Measurements from ENCODE around the gene FMNL3. TPM values are rescaled to one million over a fixed set of nuclear protein-coding genes. Genes with fewer than 3 reads are reported as not detected.

FMNL3 gene, protein sequence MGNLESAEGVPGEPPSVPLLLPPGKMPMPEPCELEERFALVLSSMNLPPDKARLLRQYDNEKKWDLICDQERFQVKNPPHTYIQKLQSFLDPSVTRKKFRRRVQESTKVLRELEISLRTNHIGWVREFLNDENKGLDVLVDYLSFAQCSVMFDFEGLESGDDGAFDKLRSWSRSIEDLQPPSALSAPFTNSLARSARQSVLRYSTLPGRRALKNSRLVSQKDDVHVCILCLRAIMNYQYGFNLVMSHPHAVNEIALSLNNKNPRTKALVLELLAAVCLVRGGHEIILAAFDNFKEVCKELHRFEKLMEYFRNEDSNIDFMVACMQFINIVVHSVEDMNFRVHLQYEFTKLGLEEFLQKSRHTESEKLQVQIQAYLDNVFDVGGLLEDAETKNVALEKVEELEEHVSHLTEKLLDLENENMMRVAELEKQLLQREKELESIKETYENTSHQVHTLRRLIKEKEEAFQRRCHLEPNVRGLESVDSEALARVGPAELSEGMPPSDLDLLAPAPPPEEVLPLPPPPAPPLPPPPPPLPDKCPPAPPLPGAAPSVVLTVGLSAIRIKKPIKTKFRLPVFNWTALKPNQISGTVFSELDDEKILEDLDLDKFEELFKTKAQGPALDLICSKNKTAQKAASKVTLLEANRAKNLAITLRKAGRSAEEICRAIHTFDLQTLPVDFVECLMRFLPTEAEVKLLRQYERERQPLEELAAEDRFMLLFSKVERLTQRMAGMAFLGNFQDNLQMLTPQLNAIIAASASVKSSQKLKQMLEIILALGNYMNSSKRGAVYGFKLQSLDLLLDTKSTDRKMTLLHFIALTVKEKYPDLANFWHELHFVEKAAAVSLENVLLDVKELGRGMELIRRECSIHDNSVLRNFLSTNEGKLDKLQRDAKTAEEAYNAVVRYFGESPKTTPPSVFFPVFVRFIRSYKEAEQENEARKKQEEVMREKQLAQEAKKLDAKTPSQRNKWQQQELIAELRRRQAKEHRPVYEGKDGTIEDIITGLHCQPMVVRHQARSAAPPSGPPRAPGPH
- total RNA-seq (10 to 100 TPM; 27.9 to 28.1 TPM), polyA plus RNA-seq (1 to 10 TPM; 3.9 to 6.1 TPM)

DNA sequence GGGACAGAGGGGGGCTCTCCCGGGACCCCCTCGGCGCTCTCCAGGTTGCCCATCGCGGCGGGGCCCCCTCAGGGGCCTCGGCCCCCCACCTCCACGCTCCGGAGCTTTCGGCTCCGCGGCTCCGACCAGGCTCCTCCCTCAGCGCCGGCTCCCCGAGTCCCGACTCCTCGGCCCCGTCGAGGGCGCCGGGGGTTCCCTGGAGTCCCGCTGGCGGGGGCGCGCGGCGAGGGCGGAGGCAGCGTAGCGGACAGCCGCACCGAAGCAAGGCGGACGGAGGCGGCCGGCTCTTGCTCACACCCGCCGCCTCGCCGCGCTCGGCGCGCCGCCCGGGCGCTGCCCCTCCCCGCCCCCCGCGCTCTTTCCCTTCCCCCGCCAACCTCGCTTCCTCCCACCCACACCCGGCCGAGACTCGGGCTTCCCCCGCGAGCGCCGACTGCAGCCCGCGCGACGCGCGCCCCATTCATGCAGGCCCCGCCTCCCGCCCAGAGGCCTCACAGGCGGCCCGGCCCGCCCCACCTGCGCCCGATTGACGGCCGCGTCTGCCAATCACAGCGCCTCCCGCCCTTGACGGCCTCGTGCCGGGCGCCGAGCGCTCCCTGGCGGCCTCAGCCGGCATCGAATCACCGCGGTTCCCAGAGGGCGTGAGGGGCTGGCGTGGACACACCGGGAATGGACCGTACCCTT lies at the start of gene FMNL3:
TSS of gene FMNL3 (minus strand) at position 278 of the 684 bp plus-strand sequence. CDS start at position 53, 225 bp downstream.
- Histone ChIP-seq H3K27ac (ENCODE audit: low read depth, low read length) (peak within 1 kb of the TSS; percentile 77), H3K9me3 (ENCODE audit: control insufficient read depth in 1 of 2, low read length in 2 of 2) (no peaks in the 10 kb centered on the region), H3K36me3 (ENCODE audit: insufficient read depth, low read length) (no peaks in the 10 kb centered on the region), H3K4me1 (ENCODE audit: insufficient read depth, low read length) (peaks cover 40% of the 10 kb centered on the region), H3K4me3 (ENCODE audit: low read length in 2 of 2) (peak within 1 kb of the TSS; percentile 66 to 71), H3K27me3 (ENCODE audit: insufficient read depth, low read length) (no peaks in the 10 kb centered on the region)
- intact Hi-C loops (cut with micrococcal nuclease) = loop anchor here (1.0 to 2.0 kb wide), 9 partner anchors 9 to 419 kb away; partner anchors contain the start of genes MCRS1 and TMBIM6
- H3K36me3 Mint-ChIP-seq = peaks cover 0 to 3% of the 10 kb centered on the region in 2 donors
- CTCF ChIA-PET (ENCODE audit: partially characterized antibody) = interaction anchor here (0.7 to 18.0 kb wide), 18 partner anchors 9 to 104 kb away, joined by 3 to 543 read pairs (median 5); partner anchors contain the start of gene TMBIM6
- peak; percentile 97 to 99 (median 98) for DNase-seq
- peaks cover 0 to 3% (median 0%) of the 10 kb centered on the region in 8 donors for H3K9me3 Mint-ChIP-seq
- POLR2A ChIA-PET (ENCODE audit: partially characterized antibody) = interaction anchor here (0.8 to 11.8 kb wide), 11 partner anchors 9 to 85 kb away, joined by 3 to 98 read pairs (median 8); partner anchors contain the start of genes PRPF40B and TMBIM6
- peaks cover 5 to 7% of the 10 kb centered on the region in 2 donors for H3K27me3 Mint-ChIP-seq
- H3K4me1 Mint-ChIP-seq = peaks cover 30 to 50% (median 39%) of the 10 kb centered on the region in 4 donors
- peak within 1 kb of the TSS; percentile 90 to 95 (median 93) for H3K4me3 Mint-ChIP-seq
- H3K27ac Mint-ChIP-seq = peak within 1 kb of the TSS; percentile 87 to 95 (median 93)

DNA sequence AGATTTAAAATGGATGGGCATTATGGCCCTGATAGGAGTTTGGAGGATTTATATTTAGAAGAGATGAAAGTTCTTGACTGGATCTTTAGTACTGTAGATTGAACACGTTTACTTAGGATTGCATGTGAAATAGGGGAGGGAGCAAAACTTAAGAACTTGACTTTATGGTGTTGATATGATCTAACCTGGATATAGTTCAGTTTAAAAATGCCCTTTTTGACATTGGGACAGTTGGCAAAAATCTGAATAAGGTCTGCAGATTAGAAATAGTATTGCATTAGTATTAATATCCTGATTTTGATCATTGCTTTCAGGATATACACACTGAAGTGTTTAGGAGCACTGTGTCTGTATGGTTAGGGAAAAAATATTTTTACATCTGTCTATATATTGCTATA lies 43.8 kb upstream of the FMNL3 start:
- no peaks in the 10 kb centered on the region for H3K9me3 ChIP-seq (ENCODE audit: control insufficient read depth in 1 of 2, low read length in 2 of 2)

DNA sequence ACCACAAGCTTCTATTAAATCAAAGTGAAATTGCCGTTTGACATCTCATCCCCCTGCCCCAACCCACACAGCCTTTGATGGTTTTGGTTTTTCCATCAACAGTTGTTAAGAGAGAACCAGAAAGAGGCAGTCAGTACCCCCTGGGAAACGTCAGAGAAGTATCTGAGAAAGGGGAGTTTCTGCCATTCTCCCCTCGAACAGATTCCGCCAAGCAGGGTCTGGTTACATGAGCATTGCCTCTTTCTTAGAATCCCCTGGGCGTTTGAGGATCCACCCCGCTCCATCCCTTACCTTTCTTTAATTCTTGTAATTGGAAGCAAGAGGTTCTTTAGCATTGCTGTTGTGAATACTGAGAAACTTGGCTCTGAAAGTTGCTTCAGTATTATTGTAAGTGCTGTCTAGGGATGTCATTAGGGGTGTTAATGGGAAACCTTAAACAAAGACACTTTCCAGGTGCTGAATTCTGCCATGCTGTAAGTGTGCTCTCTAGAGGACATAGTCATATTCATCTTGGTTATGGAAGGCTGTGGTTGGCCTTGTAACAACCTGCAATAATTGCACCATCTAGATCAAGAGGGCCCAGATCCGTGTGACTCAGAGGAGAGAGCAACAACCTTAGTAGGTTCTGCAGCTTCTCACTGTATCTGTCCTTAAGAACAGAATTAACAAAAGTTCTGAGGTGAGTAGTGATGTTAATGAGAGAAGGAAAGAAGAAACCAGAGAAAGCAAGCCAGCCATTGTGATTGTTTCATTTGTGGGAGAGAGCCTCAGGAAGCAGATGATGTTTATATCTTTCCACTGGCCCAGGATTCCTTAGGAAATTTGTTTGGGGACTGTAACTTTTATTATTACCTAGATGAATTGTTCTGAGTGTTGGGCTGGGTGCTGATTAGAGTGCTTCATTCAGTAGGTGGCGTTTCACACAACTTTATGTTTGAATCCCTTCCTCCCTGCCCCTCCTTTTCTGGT lies 43.1 kb upstream of the FMNL3 start:
- intact Hi-C loops (cut with micrococcal nuclease) = loop anchor here (1.0 kb wide), 1 partner anchor 9 kb away; the partner anchor contains the start of gene TMBIM6
- Mint-ChIP-seq H3K36me3 (peaks cover 27 to 70% of the 10 kb centered on the region in 2 donors), H3K27me3 (no peaks in the 10 kb centered on the region), H3K9me3 (peaks cover 0 to 1% (median 0%) of the 10 kb centered on the region in 8 donors), H3K4me3 (peak overlapping the region; percentile 36 to 67 (median 58)), H3K27ac (peak overlapping the region; percentile 51 to 95 (median 71)), H3K4me1 (peaks cover 48 to 95% (median 68%) of the 10 kb centered on the region in 4 donors)
- Histone ChIP-seq H3K36me3 (ENCODE audit: insufficient read depth, low read length) (peaks cover 34% of the 10 kb centered on the region), H3K4me1 (ENCODE audit: insufficient read depth, low read length) (peaks cover 86% of the 10 kb centered on the region), H3K4me3 (ENCODE audit: low read length in 2 of 2) (no peak overlapping the region), H3K27ac (ENCODE audit: low read depth, low read length) (peak overlapping the region; percentile 44), H3K9me3 (ENCODE audit: control insufficient read depth in 1 of 2, low read length in 2 of 2) (no peaks in the 10 kb centered on the region), H3K27me3 (ENCODE audit: insufficient read depth, low read length) (no peaks in the 10 kb centered on the region)
- DNase-seq = peak in 4 of 5 donors; percentile 12 to 74 (median 39)
- ChIA-PET CTCF (ENCODE audit: partially characterized antibody) (interaction anchor here (1.8 to 8.5 kb wide), 3 partner anchors 9 to 90 kb away, joined by 5 to 85 read pairs (median 15); partner anchors contain the start of gene TMBIM6), POLR2A (ENCODE audit: partially characterized antibody) (interaction anchor here (1.7 kb wide), 1 partner anchor 9 kb away, joined by 15 read pairs; the partner anchor contains the start of gene TMBIM6)

More for the DNA sequence above, 43.8 kb upstream of the FMNL3 start:
- peak overlapping the region; percentile 5 to 80 (median 43) for H3K27ac Mint-ChIP-seq
- H3K4me1 Mint-ChIP-seq = peaks cover 48 to 91% (median 65%) of the 10 kb centered on the region in 4 donors
- peaks cover 0 to 1% (median 0%) of the 10 kb centered on the region in 8 donors for H3K9me3 Mint-ChIP-seq
- H3K4me3 Mint-ChIP-seq = peak overlapping the region; percentile 22 to 67 (median 52)
- no peaks in the 10 kb centered on the region for H3K27me3 ChIP-seq (ENCODE audit: insufficient read depth, low read length)
- peaks cover 79% of the 10 kb centered on the region for H3K4me1 ChIP-seq (ENCODE audit: insufficient read depth, low read length)
- intact Hi-C loops (cut with micrococcal nuclease) = loop anchor here (1.0 kb wide), 1 partner anchor 10 kb away; the partner anchor contains the start of gene TMBIM6
- H3K27ac ChIP-seq (ENCODE audit: low read depth, low read length) = peak overlapping the region; percentile 44
- H3K36me3 Mint-ChIP-seq = peaks cover 30 to 75% of the 10 kb centered on the region in 2 donors
- H3K4me3 ChIP-seq (ENCODE audit: low read length in 2 of 2) = no peak overlapping the region
- H3K27me3 Mint-ChIP-seq = no peaks in the 10 kb centered on the region
- H3K36me3 ChIP-seq (ENCODE audit: insufficient read depth, low read length) = peaks cover 41% of the 10 kb centered on the region
- ChIA-PET POLR2A (ENCODE audit: partially characterized antibody) (interaction anchor here (1.7 kb wide), 1 partner anchor 10 kb away, joined by 15 read pairs; the partner anchor contains the start of gene TMBIM6), CTCF (ENCODE audit: partially characterized antibody) (interaction anchor here (1.2 to 8.5 kb wide), 2 partner anchors 12 kb away, joined by 5 to 85 read pairs; no protein-coding TSS in a partner anchor)
- DNase-seq = no peak

DNA sequence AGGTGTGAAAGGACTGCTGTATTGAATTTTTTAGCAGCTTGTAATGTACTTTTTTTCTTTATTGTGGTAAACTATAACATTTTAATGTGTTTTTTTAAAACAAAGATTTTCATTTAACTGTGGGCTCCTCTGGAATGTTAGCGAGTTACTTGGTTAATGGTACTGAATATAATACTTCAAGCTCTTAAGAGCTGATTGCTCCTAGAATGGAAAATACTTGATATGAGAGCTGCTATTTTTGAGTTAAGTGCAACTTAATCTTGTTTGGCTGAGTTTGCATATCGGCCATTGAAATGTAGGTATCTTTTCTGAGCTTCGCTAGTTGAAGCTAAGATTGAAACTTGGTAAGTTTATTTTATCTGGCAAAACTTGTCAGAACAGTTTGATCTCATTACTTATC lies 41.6 kb upstream of the FMNL3 start:
- H3K9me3 Mint-ChIP-seq = peaks cover 0 to 1% (median 0%) of the 10 kb centered on the region in 8 donors
- H3K4me3 Mint-ChIP-seq = peak overlapping the region; percentile 2 to 67 (median 58)
- intact Hi-C loops (cut with micrococcal nuclease) = no loop called here
- Histone ChIP-seq H3K4me3 (ENCODE audit: low read length in 2 of 2) (no peak overlapping the region), H3K27me3 (ENCODE audit: insufficient read depth, low read length) (no peaks in the 10 kb centered on the region), H3K4me1 (ENCODE audit: insufficient read depth, low read length) (peaks cover 94% of the 10 kb centered on the region), H3K9me3 (ENCODE audit: control insufficient read depth in 1 of 2, low read length in 2 of 2) (no peaks in the 10 kb centered on the region), H3K27ac (ENCODE audit: low read depth, low read length) (peak overlapping the region; percentile 44), H3K36me3 (ENCODE audit: insufficient read depth, low read length) (peaks cover 19% of the 10 kb centered on the region)
- H3K27ac Mint-ChIP-seq = peak overlapping the region; percentile 25 to 75 (median 66)
- peaks cover 15 to 68% of the 10 kb centered on the region in 2 donors for H3K36me3 Mint-ChIP-seq
- CTCF ChIA-PET (ENCODE audit: partially characterized antibody) = interaction anchor here (1.2 to 8.5 kb wide), 5 partner anchors 8 to 119 kb away, joined by 3 to 85 read pairs (median 5); partner anchors contain the start of gene TMBIM6
- no peak for DNase-seq
- H3K27me3 Mint-ChIP-seq = no peaks in the 10 kb centered on the region
- peaks cover 56 to 97% (median 79%) of the 10 kb centered on the region in 4 donors for H3K4me1 Mint-ChIP-seq
- POLR2A ChIA-PET (ENCODE audit: partially characterized antibody) = interaction anchor here (1.3 kb wide), 1 partner anchor 13 kb away, joined by 5 read pairs; no protein-coding TSS in a partner anchor

DNA sequence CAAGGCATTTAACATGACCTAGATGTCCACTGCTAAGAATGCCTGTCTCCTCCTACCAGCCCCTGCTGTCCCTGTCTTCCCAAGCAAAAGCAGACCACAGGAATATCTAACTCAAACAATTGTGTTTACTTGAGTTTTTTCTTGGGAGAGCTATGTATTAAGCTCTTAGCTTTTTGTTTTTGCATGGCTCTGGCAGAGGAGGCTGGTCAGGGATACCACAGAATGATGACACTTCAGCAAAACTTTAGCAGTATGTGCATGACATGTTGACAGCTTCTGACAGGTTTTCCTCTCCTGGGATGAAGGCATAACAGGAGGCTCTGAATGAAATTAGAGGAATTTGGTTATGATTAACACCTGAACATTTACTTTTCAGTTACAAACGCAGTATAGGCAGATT lies 41.1 kb upstream of the FMNL3 start:
- Histone ChIP-seq H3K27ac (ENCODE audit: low read depth, low read length) (no peak overlapping the region), H3K4me3 (ENCODE audit: low read length in 2 of 2) (no peak overlapping the region), H3K4me1 (ENCODE audit: insufficient read depth, low read length) (peaks cover 94% of the 10 kb centered on the region), H3K9me3 (ENCODE audit: control insufficient read depth in 1 of 2, low read length in 2 of 2) (no peaks in the 10 kb centered on the region), H3K36me3 (ENCODE audit: insufficient read depth, low read length) (peaks cover 14% of the 10 kb centered on the region), H3K27me3 (ENCODE audit: insufficient read depth, low read length) (no peaks in the 10 kb centered on the region)
- DNase-seq = no peak
- CTCF ChIA-PET (ENCODE audit: partially characterized antibody) = interaction anchor here (0.6 to 8.5 kb wide), 6 partner anchors 9 to 567 kb away, joined by 3 to 85 read pairs (median 4); no protein-coding TSS in a partner anchor
- Mint-ChIP-seq H3K36me3 (peaks cover 15 to 68% of the 10 kb centered on the region in 2 donors), H3K4me1 (peaks cover 58 to 97% (median 81%) of the 10 kb centered on the region in 4 donors), H3K4me3 (peak overlapping the region in 7 of 8 donors; percentile 7 to 76 (median 46)), H3K27me3 (no peaks in the 10 kb centered on the region), H3K27ac (peak overlapping the region in 3 of 7 donors; percentile 52 to 69 (median 65)), H3K9me3 (peaks cover 0 to 1% (median 0%) of the 10 kb centered on the region in 8 donors)
- intact Hi-C loops (cut with micrococcal nuclease) = no loop called here
- POLR2A ChIA-PET (ENCODE audit: partially characterized antibody) = interaction anchor here (1.3 to 1.8 kb wide), 2 partner anchors 11 to 14 kb away, joined by 5 to 6 read pairs; no protein-coding TSS in a partner anchor
